HepG2 (cell line): ENCODE data around the gene PYY. TPM values are rescaled to one million over a fixed set of nuclear protein-coding genes. Genes with fewer than 3 reads are reported as not detected.
"Not testable (repeated sequence)": the region's sequence is repeated elsewhere in the genome, so short reads cannot be mapped to it uniquely, and the experiment has no call there.

Experiments
- FOXP1 ChIP-seq, 2 experiments: fragments of 450-650 bp in 1 of 2; IDR thresholded peaks; 2 replicates each; pipeline ENCODE4 v1.6.1; 2017 to 2018; ENCODE audit warnings: antibody characterized with exemption in 1 of 2
- GABPA ChIP-seq, 2 experiments: IDR thresholded peaks; 2 replicates each; pipeline ENCODE4 v1.6.1; 2011 to 2016; ENCODE audit warnings: low read depth in 2 of 2, low read length in 1 of 2, missing biosample characterization in 1 of 2, missing genetic modification characterization in 1 of 2
- HIVEP1 ChIP-seq: sonication (generic); formaldehyde crosslinking; IDR thresholded peaks from 2 replicates; pipeline ENCODE4 v1.4.0; 2020; ENCODE audit warnings: mild to moderate bottlenecking, missing genetic modification reagents
- HNF4A ChIP-seq: sonication (generic); formaldehyde crosslinking; IDR thresholded peaks from 2 replicates; pipeline ENCODE4 v1.4.0; 2020; ENCODE audit warnings: missing genetic modification reagents
- MED1 ChIP-seq: sonication (generic); formaldehyde crosslinking; IDR thresholded peaks from 2 replicates; pipeline ENCODE4 v1.4.0; 2020; ENCODE audit warnings: missing genetic modification reagents
- MEF2D ChIP-seq: sonication (generic); formaldehyde crosslinking; IDR thresholded peaks from 2 replicates; pipeline ENCODE4 v1.5.1; 2020; ENCODE audit warnings: mild to moderate bottlenecking, missing genetic modification reagents
- PITX1 ChIP-seq: sonication (generic); formaldehyde crosslinking; IDR thresholded peaks from 2 replicates; pipeline ENCODE4 v1.5.1; 2020; ENCODE audit warnings: mild to moderate bottlenecking, missing genetic modification reagents
- RFX5 ChIP-seq: IDR thresholded peaks from 2 replicates; pipeline ENCODE4 v1.6.1; 2011; ENCODE audit warnings: low read depth, low read length, improper control_type of control experiment
- RXRA ChIP-seq: sonication (generic); formaldehyde crosslinking; IDR thresholded peaks from 2 replicates; pipeline ENCODE4 v1.5.1; 2020; ENCODE audit warnings: missing genetic modification reagents
- RXRB ChIP-seq: IDR thresholded peaks from 2 replicates; pipeline ENCODE4 v1.6.1; 2016; ENCODE audit warnings: borderline replicate concordance, missing genetic modification reagents, missing compliant biosample characterization
- SAP130 ChIP-seq: IDR thresholded peaks from 2 replicates; pipeline ENCODE4 v1.6.1; 2016; ENCODE audit warnings: low read depth
- SOX6 ChIP-seq, 2 experiments: fragments of 450-650 bp in 1 of 2; sonication (generic) in 1 of 2; formaldehyde crosslinking in 1 of 2; IDR thresholded peaks; 2 replicates each; pipeline versions ENCODE4 v1.4.0 to v1.6.1; 2017 to 2020; ENCODE audit warnings: antibody characterized with exemption in 1 of 2, mild to moderate bottlenecking in 1 of 2, missing genetic modification reagents in 1 of 2
- SP5 ChIP-seq: IDR thresholded peaks from 2 replicates; pipeline ENCODE4 v1.6.1; 2016; ENCODE audit warnings: low read depth, borderline replicate concordance
- TEAD3 ChIP-seq: optimal IDR thresholded peaks from 2 replicates; pipeline ENCODE3; 2016; ENCODE audit warnings: borderline replicate concordance
- ZBTB20 ChIP-seq: sonication (generic); formaldehyde crosslinking; IDR thresholded peaks from 2 replicates; pipeline ENCODE4 v1.8.1; 2023; ENCODE audit warnings: missing genetic modification reagents, low read depth, mild to moderate bottlenecking, borderline replicate concordance
- ZMYM3 ChIP-seq: sonication (generic); formaldehyde crosslinking; IDR thresholded peaks from 2 replicates; pipeline ENCODE4 v1.5.1; 2020; ENCODE audit warnings: mild to moderate bottlenecking, missing genetic modification reagents
- ZNF292 ChIP-seq: sonication (generic); formaldehyde crosslinking; IDR thresholded peaks from 2 replicates; pipeline ENCODE4 v1.8.1; 2022; ENCODE audit warnings: mild to moderate bottlenecking, low read depth, missing genetic modification reagents, borderline replicate concordance
- ZNF350 ChIP-seq: sonication (generic); formaldehyde crosslinking; IDR thresholded peaks from 2 replicates; pipeline ENCODE4 v1.4.0; 2020; ENCODE audit warnings: mild to moderate bottlenecking, low read depth, missing genetic modification reagents, borderline replicate concordance
- ZNF605 ChIP-seq: sonication (generic); formaldehyde crosslinking; IDR thresholded peaks from 2 replicates; pipeline ENCODE4 v1.8.0; 2022; ENCODE audit warnings: mild to moderate bottlenecking, missing genetic modification reagents
- ZNF772 ChIP-seq: sonication (generic); formaldehyde crosslinking; IDR thresholded peaks from 2 replicates; pipeline ENCODE4 v1.5.0; 2020; ENCODE audit warnings: mild to moderate bottlenecking, missing genetic modification reagents
- polyA plus RNA-seq, 8 experiments: library from polyadenylated mRNA; depleted of rRNA in 3 of 8; stranded (reverse) in 7 of 8; unstranded in 1 of 8; fragments of >200 nt; fragmentation: Illumina TruSeq in 4 of 8; extraction: Trizol in 4 of 8; gene quantifications; 2 replicates each; pipeline versions ENCODE4 v1.2.1 to v1.2.3, GENCODE V29; 2011 to 2016; ENCODE audit warnings: low read depth in 4 of 8, missing spikeins in 1 of 8, mixed read lengths in 1 of 8; ENCODE audit not compliant: insufficient read depth in 1 of 8
- total RNA-seq, 5 experiments: library from RNA; depleted of rRNA; stranded (reverse); fragments of >200 nt; fragmentation: Illumina TruSeq; extraction: Trizol; gene quantifications; 2 replicates each; pipeline ENCODE4 v1.2.3, GENCODE V29; 2016; ENCODE audit warnings: low read depth in 1 of 5
- TF ChIP-seq, protein P1 (sequence below): IDR thresholded peaks from 2 replicates; pipeline ENCODE4 v1.4.0; 2020; ENCODE audit warnings: mild to moderate bottlenecking, missing genetic modification reagents
- TF ChIP-seq, protein P2 (sequence below): sonication (generic); formaldehyde crosslinking; IDR thresholded peaks from 2 replicates; pipeline ENCODE4 v1.8.0; 2022; ENCODE audit warnings: missing genetic modification reagents, mild to moderate bottlenecking, moderate library complexity, borderline replicate concordance
- TF ChIP-seq, protein P3 (sequence below): IDR thresholded peaks from 2 replicates; pipeline ENCODE4 v1.6.1; 2016

The PYY gene
- total and polyA plus RNA-seq, 2 of the 13 experiments (the other 11 are each of a cell fraction or from before 2014, with no cell fraction given), result 0.25 TPM; not detected in 1

DNA sequence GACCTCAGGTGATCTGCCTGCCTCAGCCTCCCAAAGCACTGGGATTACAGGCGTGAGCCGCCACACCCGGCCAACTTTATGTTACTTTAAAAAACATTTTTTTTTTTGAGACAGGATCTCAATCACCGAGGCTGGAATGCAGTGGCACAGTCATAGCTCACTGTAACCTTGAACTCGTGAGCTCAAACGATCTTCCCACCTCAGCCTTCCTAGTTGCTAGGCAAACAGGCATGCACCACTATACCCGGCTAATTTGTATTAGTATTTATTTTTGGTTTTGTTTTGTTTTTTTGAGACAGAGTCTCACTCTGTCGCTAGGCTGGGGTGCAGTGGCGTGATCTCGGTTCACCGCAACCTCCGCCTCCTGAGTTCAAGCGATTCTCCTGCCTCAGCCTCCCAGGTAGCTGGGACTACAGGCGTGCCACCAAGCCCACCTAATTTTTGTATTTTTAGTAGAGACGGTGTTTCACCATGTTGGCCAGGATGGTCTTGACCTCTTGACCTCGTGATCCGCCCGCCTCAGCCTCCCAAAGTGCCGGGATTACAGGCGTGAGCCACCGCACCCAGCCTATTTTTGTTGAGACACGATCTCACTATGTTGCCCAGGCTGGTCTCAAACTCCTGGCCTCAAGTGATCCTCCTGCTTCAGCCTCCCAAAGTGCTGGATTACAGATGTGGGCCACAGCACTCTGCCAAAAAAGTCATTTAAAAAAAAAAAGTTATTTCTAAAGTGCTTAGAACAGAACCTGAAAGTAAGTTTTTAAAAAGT is 18.9 kb upstream of the PYY start (continued):
- not testable (repeated sequence) for TF ChIP-seq GABPA (IDR thresholded peaks at IDR 0.05; ENCODE audit: low read depth, low read length); SOX6 (IDR thresholded peaks at IDR 0.05); FOXP1 (IDR thresholded peaks at IDR 0.05)
- peak; percentile 38 for TF ChIP-seq GABPA (CRISPR knock-in tag; IDR thresholded peaks at IDR 0.05; ENCODE audit: low read depth)
- TF ChIP-seq SOX6 (CRISPR knock-in tag; IDR thresholded peaks at IDR 0.05), result peak; percentile 83
- TF ChIP-seq MEF2D (CRISPR knock-in tag), result peak; percentile 94
- TF ChIP-seq, protein P1, sequence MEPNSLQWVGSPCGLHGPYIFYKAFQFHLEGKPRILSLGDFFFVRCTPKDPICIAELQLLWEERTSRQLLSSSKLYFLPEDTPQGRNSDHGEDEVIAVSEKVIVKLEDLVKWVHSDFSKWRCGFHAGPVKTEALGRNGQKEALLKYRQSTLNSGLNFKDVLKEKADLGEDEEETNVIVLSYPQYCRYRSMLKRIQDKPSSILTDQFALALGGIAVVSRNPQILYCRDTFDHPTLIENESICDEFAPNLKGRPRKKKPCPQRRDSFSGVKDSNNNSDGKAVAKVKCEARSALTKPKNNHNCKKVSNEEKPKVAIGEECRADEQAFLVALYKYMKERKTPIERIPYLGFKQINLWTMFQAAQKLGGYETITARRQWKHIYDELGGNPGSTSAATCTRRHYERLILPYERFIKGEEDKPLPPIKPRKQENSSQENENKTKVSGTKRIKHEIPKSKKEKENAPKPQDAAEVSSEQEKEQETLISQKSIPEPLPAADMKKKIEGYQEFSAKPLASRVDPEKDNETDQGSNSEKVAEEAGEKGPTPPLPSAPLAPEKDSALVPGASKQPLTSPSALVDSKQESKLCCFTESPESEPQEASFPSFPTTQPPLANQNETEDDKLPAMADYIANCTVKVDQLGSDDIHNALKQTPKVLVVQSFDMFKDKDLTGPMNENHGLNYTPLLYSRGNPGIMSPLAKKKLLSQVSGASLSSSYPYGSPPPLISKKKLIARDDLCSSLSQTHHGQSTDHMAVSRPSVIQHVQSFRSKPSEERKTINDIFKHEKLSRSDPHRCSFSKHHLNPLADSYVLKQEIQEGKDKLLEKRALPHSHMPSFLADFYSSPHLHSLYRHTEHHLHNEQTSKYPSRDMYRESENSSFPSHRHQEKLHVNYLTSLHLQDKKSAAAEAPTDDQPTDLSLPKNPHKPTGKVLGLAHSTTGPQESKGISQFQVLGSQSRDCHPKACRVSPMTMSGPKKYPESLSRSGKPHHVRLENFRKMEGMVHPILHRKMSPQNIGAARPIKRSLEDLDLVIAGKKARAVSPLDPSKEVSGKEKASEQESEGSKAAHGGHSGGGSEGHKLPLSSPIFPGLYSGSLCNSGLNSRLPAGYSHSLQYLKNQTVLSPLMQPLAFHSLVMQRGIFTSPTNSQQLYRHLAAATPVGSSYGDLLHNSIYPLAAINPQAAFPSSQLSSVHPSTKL, result peak; percentile 78
- TF ChIP-seq ZNF292, result peak; percentile 78
- peak; percentile 83 for TF ChIP-seq HNF4A (CRISPR knock-in tag)
- peak; percentile 89 for TF ChIP-seq ZMYM3
- TF ChIP-seq ZBTB20 (CRISPR knock-in tag), result 0 out of 2 replicates have a peak, but pooled peaks have one; percentile 72
- peak; percentile 80 for TF ChIP-seq SAP130
- TF ChIP-seq ZNF350 (CRISPR knock-in tag), result 0 out of 2 replicates have a peak, but pooled peaks have one; percentile 29
- TF ChIP-seq FOXP1 (CRISPR knock-in tag; IDR thresholded peaks at IDR 0.05), result peak; percentile 78
- TF ChIP-seq, protein P2, sequence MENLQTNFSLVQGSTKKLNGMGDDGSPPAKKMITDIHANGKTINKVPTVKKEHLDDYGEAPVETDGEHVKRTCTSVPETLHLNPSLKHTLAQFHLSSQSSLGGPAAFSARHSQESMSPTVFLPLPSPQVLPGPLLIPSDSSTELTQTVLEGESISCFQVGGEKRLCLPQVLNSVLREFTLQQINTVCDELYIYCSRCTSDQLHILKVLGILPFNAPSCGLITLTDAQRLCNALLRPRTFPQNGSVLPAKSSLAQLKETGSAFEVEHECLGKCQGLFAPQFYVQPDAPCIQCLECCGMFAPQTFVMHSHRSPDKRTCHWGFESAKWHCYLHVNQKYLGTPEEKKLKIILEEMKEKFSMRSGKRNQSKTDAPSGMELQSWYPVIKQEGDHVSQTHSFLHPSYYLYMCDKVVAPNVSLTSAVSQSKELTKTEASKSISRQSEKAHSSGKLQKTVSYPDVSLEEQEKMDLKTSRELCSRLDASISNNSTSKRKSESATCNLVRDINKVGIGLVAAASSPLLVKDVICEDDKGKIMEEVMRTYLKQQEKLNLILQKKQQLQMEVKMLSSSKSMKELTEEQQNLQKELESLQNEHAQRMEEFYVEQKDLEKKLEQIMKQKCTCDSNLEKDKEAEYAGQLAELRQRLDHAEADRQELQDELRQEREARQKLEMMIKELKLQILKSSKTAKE (CRISPR knock-in tag), result peak; percentile 68; the same call in 1 of the 2 replicates
- TF ChIP-seq ZNF772 (CRISPR knock-in tag), result 0 out of 2 replicates have a peak, but pooled peaks have one; percentile 22
- 0 out of 2 replicates have a peak, but pooled peaks have one; percentile 19 for TF ChIP-seq HIVEP1
- TF ChIP-seq PITX1, result peak; percentile 68
- peak; percentile 66; the same call in 1 of the 2 replicates for TF ChIP-seq ZNF605
- TF ChIP-seq TEAD3 (CRISPR knock-in tag), result peak; percentile 98
- TF ChIP-seq MED1 (CRISPR knock-in tag), result peak; percentile 76
- peak; percentile 48; the same call in 1 of the 2 replicates for TF ChIP-seq RFX5
- peak; percentile 50; the same call in 1 of the 2 replicates for TF ChIP-seq SP5 (CRISPR knock-in tag)
- TF ChIP-seq RXRA (CRISPR knock-in tag), result peak; percentile 73; the same call in 1 of the 2 replicates
- TF ChIP-seq, protein P3, sequence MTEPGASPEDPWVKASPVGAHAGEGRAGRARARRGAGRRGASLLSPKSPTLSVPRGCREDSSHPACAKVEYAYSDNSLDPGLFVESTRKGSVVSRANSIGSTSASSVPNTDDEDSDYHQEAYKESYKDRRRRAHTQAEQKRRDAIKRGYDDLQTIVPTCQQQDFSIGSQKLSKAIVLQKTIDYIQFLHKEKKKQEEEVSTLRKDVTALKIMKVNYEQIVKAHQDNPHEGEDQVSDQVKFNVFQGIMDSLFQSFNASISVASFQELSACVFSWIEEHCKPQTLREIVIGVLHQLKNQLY, result peak; percentile 71
- TF ChIP-seq RXRB, result peak; percentile 84
